HG02798 (cell line): ENCODE results near the gene MRI1.
"Not testable (repeated sequence)": the region's sequence is repeated elsewhere in the genome, so short reads cannot be mapped to it uniquely, and the experiment has no call there.

Experiments used
- ATAC-seq: cut with Tn5 transposase; IDR thresholded peaks from one replicate; pipeline ENCODE4 v1.9.1; 2021; ENCODE audit warnings: mild to moderate bottlenecking; ENCODE audit not compliant: unreplicated experiment, poor library complexity

Gene MRI1

DNA sequence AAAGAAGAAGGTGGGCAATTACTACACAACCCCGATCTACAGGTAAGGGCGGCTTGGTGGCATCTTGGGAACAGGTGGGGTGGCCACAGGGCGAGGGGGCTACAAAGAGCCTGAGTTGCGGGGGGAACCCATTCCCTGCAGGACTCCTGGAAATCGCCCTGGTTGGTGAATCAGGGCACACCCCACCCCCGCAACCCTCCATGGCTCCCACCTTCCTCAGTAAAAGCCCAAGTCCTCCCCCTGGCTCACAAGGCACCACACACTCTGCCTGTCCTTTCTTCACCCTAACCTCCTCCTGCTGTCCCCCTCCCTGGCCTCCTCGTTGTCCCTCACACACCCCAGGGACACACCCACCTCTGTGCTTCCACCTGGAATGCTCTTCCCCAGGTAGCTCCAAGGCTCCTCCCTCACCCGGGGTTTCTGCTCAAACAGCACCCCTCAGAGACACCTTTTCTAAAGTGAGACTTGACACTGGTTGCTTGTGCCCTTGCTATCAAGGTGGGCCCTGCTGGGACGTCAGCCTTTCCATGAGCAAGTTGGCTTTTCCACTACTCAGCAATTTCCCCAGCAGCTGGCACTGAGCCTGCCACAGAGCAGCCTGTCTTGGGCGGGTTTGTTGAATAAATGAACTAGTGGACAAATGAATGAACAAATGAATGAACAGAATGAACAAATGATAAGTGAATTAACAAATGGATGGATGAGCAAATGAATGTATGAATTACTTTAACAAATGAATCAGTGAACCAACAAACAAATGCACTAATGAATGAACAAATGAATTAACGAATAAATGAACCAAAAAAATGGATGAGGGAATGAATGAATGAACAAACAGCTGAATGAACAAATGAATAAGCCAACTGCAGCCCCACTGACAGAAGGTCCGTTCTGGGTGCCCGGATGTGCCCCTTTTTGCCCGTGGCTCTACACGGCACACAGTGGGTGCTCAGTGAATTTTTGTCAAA is 6.2 kb upstream of the MRI1 start:
- no peak for ATAC-seq

DNA sequence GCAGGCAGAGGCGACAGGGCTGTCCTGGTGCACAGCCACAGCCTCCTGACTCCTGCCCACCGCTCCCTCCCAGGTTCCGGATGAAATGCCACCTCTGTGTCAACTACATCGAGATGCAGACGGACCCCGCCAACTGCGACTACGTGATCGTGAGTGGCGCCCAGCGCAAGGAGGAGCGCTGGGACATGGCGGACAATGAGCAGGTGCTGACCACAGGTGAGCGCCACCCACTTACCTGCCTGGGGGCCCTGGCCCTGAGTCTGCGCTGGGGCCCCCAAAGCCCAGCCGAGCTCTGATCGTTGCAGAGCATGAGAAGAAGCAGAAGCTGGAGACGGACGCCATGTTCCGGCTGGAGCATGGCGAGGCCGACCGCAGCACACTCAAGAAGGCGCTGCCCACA is 5.5 kb upstream of the MRI1 start:
- no peak for ATAC-seq

GRCh38 chr19:13761423-13761822 is 2.9 kb upstream of the MRI1 start:
- no peak for ATAC-seq

DNA sequence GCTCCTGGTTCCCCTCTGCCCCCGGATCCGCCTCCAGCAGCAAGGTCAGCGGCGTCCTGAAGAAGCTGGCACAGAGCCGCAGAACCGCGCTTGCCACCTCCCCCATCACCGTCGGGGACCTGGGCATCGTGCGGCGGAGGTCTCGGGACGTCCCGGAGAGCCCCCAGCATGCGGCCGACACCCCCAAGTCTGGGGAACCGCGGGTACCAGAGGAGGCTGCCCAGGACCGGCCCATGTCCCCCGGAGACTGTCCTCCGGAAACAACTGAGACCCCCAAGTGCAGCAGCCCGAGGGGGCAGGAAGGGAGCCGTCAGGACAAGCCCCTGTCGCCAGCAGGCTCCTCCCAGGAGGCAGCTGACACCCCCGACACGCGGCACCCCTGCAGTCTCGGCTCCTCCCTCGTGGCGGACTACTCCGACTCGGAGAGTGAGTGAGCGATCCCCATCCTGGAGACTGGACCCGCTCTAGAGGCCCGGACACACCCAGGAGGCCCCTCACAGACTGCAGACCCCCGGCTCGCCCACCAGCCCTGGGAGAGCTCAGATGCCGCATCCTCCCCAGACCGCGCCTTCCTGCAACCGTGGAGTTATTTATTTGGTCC is 1.6 kb upstream of the MRI1 start:
- no peak for ATAC-seq

DNA sequence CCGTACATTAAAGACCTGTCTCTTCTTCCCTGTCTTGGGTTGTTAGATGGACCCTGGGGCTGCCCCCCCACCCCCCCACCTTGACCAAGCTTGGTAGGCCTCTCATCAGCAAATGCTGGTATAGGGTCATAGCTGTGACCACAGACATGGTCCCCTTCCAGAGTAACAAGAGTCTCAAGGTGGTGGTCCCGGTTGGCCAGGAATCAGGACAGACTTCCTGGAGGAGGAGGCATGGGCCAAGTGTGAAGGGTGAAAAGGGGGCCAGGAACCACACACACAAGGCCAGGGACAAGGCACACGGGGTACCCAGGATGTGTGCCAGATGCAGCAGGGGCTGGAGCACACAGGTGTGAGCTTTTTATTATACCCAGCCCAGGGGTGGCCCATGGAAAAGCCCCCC is 1.1 kb upstream of the MRI1 start:
- ATAC-seq = no peak

- ATAC-seq = no peak
These were observed 586 bp downstream of the MRI1 start for GRCh38 chr19:13764821-13765394.

DNA sequence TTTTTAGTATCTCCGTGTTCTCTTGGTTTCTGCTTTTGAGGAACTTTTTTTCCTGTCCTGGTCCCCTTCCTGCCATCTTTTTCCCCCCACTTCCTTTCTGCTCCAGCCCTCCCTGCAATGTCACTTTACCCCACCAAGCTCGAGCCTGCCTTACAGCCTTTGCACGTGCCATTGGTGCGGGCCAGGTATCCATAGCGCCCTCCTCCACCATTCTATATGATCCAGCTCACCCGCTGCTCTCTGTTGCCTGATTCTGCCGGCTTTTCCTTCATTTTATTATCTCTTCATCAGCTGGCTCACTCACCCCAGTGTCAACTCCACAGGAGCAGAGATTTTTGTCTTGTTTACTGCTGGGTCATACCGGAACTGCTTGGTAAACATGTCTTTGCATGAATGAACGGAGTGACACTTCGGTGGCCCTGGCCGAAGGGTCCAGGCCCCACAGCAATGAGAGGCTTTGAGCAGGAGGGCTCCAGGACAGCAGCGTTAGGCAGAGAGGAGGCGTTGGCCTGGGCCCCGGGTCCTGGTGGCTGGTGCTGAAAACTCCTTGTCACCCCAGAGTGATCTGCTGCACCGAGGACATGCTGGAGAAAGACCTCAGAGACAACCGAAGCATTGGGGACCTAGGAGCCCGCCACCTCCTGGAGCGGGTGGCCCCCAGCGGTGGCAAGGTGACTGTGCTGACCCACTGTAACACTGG is 1.2 kb downstream of the MRI1 start:
- no peak for ATAC-seq

DNA sequence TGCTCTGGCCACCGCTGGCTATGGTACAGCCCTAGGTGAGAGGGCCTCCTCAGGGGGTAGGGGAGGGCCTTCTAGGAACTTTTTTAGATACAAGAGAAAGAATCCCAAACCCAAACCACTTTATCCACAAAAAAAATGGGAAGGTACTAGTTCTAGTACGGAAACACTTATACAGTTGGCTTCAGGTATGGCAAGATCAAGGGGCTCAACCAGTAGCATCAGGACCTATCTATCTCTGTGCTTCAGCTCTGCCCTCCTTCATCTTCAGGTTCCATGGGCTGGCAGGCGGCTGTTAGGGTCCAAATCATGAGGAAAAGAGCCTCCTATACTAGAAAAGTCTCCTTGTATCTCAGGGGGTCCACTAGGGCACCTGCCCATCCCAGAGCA is 1.8 kb downstream of the MRI1 start:
- ATAC-seq = no peak

DNA sequence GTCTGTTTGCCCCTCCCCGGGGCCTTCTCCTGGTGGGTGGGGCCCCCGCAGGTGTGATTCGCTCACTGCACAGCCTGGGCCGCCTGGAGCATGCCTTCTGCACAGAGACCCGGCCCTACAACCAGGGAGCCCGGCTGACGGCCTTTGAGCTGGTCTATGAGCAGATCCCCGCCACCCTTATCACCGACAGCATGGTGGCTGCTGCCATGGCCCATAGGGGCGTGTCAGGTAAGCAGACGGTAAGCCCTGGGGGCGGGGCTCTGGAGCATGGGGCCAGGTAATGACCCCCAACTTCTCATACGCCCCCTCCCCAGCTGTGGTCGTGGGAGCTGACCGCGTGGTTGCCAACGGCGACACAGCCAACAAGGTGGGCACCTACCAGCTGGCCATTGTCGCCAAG is 4.2 kb downstream of the MRI1 start:
- ATAC-seq = no peak

DNA sequence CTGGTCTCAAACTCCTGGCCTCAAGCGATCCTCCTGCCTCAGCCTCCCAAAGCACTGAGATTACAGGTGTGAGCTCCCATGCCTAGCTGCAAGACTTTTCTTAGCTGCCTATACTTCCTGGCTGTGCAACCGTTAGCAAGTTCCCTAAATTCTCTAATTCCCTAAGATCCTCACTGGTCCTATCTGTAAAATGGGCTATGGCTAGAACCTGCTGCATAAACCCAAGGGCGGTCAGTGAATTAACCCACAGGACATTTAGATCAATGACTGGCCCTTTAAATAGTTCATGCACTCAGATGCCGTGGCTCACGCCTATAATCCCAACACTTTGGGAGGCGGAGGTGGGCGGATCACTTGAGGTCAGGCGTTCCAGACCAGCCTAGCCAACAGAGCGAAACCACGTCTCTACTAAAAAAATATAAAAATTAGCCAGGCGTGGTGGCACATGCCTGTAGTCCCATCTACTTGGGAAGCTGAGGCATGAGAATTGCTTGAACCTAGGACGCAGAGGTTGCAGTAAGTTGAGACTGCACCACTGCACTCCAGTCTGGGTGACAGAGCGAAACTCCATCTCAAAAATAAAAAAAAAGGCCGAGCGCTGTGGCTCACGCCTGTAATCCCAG is 5.8 kb downstream of the MRI1 start:
- no peak for ATAC-seq

DNA sequence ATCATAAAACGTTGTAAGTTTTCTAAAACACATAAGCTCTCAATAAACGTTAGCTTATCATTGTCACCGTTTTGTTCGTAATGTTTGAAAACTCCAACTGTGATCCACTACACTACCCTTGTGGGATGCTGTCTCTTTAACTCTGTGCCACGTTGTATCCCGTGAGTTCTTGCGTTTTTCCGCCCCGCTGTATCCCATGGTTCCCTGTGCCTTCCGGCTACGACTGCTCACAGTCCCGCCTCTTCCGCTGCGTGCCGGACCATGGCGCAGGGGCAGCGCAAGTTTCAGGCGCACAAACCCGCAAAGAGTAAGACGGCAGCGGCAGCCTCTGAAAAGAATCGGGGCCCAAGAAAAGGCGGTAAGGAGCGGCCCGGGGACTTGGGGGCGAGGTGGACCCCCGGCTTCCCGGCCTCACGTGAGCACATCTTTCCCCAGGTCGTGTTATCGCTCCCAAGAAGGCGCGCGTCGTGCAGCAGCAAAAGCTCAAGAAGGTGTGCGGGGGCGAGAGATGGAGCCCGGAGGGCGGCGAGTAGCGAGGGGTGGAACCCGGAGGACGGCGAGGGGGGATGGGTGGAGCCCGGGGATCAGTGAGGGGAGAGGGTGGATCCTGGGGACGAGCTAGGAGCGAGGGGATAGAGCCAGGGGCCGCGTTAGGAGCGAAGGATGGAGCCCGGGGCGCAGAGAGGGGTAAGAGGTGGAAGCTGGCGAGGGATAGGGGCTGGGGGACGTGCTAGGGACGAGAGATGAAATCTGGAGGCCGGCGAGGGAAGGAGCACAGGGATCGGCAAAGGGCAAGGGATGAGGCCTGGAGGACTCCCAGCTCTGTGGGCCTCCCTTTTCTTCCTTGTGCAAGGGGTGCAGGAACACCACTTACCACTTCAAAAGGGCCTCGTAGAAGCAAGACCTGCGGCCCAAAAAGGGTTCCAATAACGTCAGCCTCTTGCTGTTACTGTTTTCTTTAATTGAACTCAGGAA is 10.2 kb downstream of the MRI1 start, which contains the start of gene C19orf53:
Gene C19orf53, plus strand, starts transcription at position 240 of the 975 bp plus-strand sequence. Its CDS starts 22 bp downstream, at position 262.
- ATAC-seq = peak; percentile 94

DNA sequence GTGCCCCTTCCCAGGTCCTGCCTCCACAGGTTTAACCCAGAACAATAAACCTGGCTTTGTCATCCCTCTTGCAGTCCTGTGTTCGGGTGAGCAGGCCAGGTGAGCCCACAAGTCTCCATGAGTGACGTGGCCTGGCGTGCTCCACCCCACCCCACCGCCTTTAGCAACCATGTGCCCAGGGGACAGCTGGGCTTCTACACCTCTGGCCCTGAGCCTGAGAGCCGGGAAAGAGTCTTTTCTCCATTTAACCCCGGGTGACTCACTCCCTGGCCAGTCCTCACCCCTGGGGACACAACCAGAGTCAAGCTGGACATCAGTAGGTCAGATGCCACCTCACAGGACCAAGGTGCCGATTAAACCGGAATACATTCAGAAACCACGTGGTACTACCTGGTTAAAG is 14.1 kb downstream of the MRI1 start:
- ATAC-seq = no peak

GRCh38 chr19:13778847-13779246 is 14.5 kb downstream of the MRI1 start:
- ATAC-seq = no peak

- not testable (repeated sequence) for ATAC-seq
These were observed 15.5 kb downstream of the MRI1 start for GRCh38 chr19:13779794-13780193.

DNA sequence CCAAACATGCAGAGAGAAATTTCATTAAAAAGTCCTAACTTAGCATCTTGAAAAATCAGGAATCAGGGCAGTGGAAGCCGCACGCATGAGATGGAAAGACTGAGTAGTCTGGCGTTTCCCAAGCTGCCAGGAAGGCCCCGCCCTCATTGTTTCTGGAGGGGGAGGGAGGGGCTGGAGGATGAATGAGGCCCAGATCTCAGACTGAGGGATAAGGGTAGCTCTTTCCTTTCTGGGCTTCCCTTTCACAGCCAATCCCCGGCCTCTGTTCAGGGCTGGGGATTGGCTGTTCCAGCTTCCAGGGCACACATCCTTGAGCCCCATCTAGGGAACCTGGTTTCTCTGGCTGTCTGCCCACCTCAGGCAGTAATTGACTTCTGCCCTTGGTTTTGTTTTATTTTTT is 17.2 kb downstream of the MRI1 start:
- no peak for ATAC-seq

- no peak for ATAC-seq
These were observed 18.2 kb downstream of the MRI1 start for GRCh38 chr19:13782537-13782936.

- no peak for ATAC-seq
These were observed 19.5 kb downstream of the MRI1 start for GRCh38 chr19:13783565-13784500.
